Colonic mucosa (tissue), 4 donors: ENCODE measurements around the gene ZNF57. TPM values are rescaled to one million over a fixed set of nuclear protein-coding genes. Genes with fewer than 3 reads are reported as not detected.
"Not testable (repeated sequence)": the region's sequence is repeated elsewhere in the genome, so short reads cannot be mapped to it uniquely, and the experiment has no call there.

ENCODE experiments used
- DNase-seq: peaks from one replicate; pipeline ENCODE4 v3.0.0-alpha.2; 2020
- H3K27ac ChIP-seq: fragments of 200-600 bp; one replicate; pipeline ENCODE4 v1.8.0; 2021
- H3K27me3 ChIP-seq: fragments of 200-600 bp; one replicate; pipeline ENCODE4 v1.8.0; 2021
- H3K36me3 ChIP-seq: fragments of 200-600 bp; one replicate; pipeline ENCODE4 v1.8.0; 2021
- H3K4me1 ChIP-seq: fragments of 200-600 bp; one replicate; pipeline ENCODE4 v1.8.0; 2021; ENCODE audit warnings: mild to moderate bottlenecking
- H3K4me3 ChIP-seq: fragments of 200-600 bp; one replicate; pipeline ENCODE4 v1.8.0; 2021
- H3K9ac ChIP-seq, 2 donors: one replicate each; pipeline ENCODE4 v1.7.0; 2013; ENCODE audit warnings: control low read depth in 2 of 2, low read depth in 2 of 2, low read length in 2 of 2
- H3K9me3 ChIP-seq: fragments of 200-600 bp; one replicate; pipeline ENCODE4 v1.8.0; 2021
- intact Hi-C: fragments of 100-400 bp; cut with DNase I; formaldehyde crosslinking; loops from one replicate; pipeline ENCODE4 v1.14.1; 2022
- total RNA-seq, 2 donors: library from RNA; stranded (reverse); fragmentation: NEBNext Ultra II Directional in 1 of 2; extraction: Animal tissue kit (Norgen Biotek cat#: 25700) in 1 of 2; gene quantifications; one replicate each; pipeline ENCODE4 v1.2.1, GENCODE V29; 2021
- TF ChIP-seq, protein P1 (sequence below): fragments of 200-600 bp; IDR thresholded peaks from one replicate; pipeline ENCODE4 v1.8.0; 2022; ENCODE audit warnings: antibody characterized with exemption, mild to moderate bottlenecking
- donor health status: healthy.
- donor health status: DM: no; HTN: no; CAD: no.
- donor health status: DM: no; HTN: no; CAD: no.

Gene ZNF57
- total RNA-seq, 2 donors from 2014 or later, result 10.9 to 12.4 TPM

GRCh38 chr19:2963122-2963521 lies 62.4 kb downstream of the ZNF57 start:
- H3K4me3 ChIP-seq, result no peak overlapping the region
- no peaks in the 10 kb centered on the region for H3K36me3 ChIP-seq
- intact Hi-C loops, result loop anchor here (5.0 kb wide), 1 partner anchor 109 kb away; no protein-coding TSS in a partner anchor
- H3K27me3 ChIP-seq, result no peaks in the 10 kb centered on the region
- TF ChIP-seq, protein P1, sequence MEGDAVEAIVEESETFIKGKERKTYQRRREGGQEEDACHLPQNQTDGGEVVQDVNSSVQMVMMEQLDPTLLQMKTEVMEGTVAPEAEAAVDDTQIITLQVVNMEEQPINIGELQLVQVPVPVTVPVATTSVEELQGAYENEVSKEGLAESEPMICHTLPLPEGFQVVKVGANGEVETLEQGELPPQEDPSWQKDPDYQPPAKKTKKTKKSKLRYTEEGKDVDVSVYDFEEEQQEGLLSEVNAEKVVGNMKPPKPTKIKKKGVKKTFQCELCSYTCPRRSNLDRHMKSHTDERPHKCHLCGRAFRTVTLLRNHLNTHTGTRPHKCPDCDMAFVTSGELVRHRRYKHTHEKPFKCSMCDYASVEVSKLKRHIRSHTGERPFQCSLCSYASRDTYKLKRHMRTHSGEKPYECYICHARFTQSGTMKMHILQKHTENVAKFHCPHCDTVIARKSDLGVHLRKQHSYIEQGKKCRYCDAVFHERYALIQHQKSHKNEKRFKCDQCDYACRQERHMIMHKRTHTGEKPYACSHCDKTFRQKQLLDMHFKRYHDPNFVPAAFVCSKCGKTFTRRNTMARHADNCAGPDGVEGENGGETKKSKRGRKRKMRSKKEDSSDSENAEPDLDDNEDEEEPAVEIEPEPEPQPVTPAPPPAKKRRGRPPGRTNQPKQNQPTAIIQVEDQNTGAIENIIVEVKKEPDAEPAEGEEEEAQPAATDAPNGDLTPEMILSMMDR, result no peak
- H3K27ac ChIP-seq, result no peak overlapping the region
- H3K9ac ChIP-seq, result no peak overlapping the region
- DNase-seq, result no peak
- H3K4me1 ChIP-seq, result no peaks in the 10 kb centered on the region
- no peaks in the 10 kb centered on the region for H3K9me3 ChIP-seq

DNA sequence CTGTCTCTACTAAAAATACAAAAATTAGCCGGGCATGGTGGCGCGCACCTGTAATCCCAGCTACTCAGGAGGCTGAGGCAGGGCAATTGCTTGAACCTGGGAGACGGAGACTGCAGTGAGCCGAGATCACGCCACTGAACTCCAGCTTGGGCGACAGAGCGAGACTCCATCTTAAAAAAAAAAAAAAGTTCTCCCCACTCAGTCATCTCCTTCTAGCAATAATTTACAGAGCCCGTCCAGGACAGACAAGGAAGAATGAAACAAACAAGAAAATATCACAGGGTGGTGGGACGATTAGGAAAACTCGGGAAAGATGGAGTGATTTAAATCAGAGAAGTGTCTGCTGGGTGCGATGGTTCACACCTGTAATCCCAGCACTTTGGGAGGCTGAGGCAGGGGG lies 62.9 kb downstream of the ZNF57 start:
- intact Hi-C loops, result loop anchor here (5.0 kb wide), 1 partner anchor 109 kb away; no protein-coding TSS in a partner anchor
- not testable (repeated sequence) for H3K4me1 ChIP-seq, DNase-seq, H3K9ac ChIP-seq, H3K9me3 ChIP-seq, H3K27ac ChIP-seq, H3K4me3 ChIP-seq, H3K36me3 ChIP-seq, H3K27me3 ChIP-seq

GRCh38 chr19:2964874-2965273 lies 64.1 kb downstream of the ZNF57 start:
- no peak for DNase-seq
- TF ChIP-seq, protein P1, result no peak
- Histone ChIP-seq H3K9me3 (no peaks in the 10 kb centered on the region), H3K9ac (no peak overlapping the region), H3K36me3 (no peaks in the 10 kb centered on the region), H3K27me3 (no peaks in the 10 kb centered on the region), H3K4me3 (no peak overlapping the region), H3K27ac (no peak overlapping the region), H3K4me1 (no peaks in the 10 kb centered on the region)
- intact Hi-C loops, result loop anchor here (5.0 kb wide), 1 partner anchor 107 kb away; no protein-coding TSS in a partner anchor

DNA sequence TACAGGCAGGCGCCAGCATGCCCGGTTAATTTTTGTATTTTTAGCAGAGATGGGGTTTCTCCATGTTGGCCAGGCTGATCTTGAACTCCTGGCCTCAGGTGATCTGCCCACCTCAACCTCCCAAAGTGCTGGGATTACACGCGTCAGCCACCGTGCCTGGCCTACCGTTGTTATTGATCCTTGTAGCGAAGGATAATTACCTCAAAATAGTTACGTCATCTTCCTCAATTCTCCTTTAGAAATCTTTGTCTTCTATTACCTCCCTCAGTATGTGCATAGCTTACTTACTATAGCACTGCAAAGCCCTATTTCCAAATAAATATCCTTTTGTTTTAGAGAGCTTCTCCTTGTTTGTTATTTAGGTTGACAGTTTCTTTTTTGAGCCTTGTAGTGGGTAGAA lies 67.2 kb downstream of the ZNF57 start:
- Histone ChIP-seq H3K9ac (no peak overlapping the region), H3K4me3 (no peak overlapping the region), H3K4me1 (no peaks in the 10 kb centered on the region), H3K9me3 (no peaks in the 10 kb centered on the region), H3K36me3 (no peaks in the 10 kb centered on the region), H3K27ac (no peak overlapping the region), H3K27me3 (no peaks in the 10 kb centered on the region)
- TF ChIP-seq, protein P1, result no peak
- intact Hi-C loops, result no loop called here
- no peak for DNase-seq

Other genes starting within 250 kb of the ZNF57 start
- gene GNG7, start 198.2 kb upstream of the ZNF57 start, total RNA-seq, result 1 to 10 TPM; 1.5 to 3.2 TPM
- 1 to 10 TPM in 1 of 2 donors, under 1 TPM in 1; 0.49 to 1.7 TPM for gene DIRAS1, start 179.6 kb upstream of the ZNF57 start, total RNA-seq
- gene SLC39A3, start 160.9 kb upstream of the ZNF57 start, total RNA-seq, result 10 to 100 TPM; 14.8 to 34.3 TPM
- 10 to 100 TPM; 46.5 to 80.6 TPM for gene SGTA, start 117.7 kb upstream of the ZNF57 start, total RNA-seq
- 100 to 1,000 TPM in 1 of 2 donors, 10 to 100 TPM in 1; 45.5 to 139 TPM for gene THOP1, start 115.4 kb upstream of the ZNF57 start, total RNA-seq
- 1 to 10 TPM; 3.0 to 5.1 TPM for gene ZNF554, start 81.1 kb upstream of the ZNF57 start, total RNA-seq
- 1 to 10 TPM; 3.2 to 5.5 TPM for gene ZNF555, start 59.5 kb upstream of the ZNF57 start, total RNA-seq
- under 1 TPM in 1 of 2 donors, not detected in 1; 0.22 TPM for gene ZNF556, start 33.6 kb upstream of the ZNF57 start, total RNA-seq
- 1 to 10 TPM; 3.1 to 3.3 TPM for gene ZNF77, start 44.0 kb downstream of the ZNF57 start, total RNA-seq
- gene TLE6, start 76.6 kb downstream of the ZNF57 start, total RNA-seq, result 1 to 10 TPM; 2.9 to 3.8 TPM
- gene TLE2, start 128.4 kb downstream of the ZNF57 start, total RNA-seq, result 10 to 100 TPM; 42.8 to 52.4 TPM
- gene TLE5, start 161.6 kb downstream of the ZNF57 start, total RNA-seq, result 100 to 1,000 TPM; 407 to 409 TPM
- gene GNA11, start 193.4 kb downstream of the ZNF57 start, total RNA-seq, result 100 to 1,000 TPM; 197 to 215 TPM
- gene GNA15, start 235.1 kb downstream of the ZNF57 start, total RNA-seq, result 1 to 10 TPM; 1.6 to 6.6 TPM